Right lobe of liver (tissue), 4 donors: ENCODE measurements around the gene PGRMC2.

Experiments
- POLR2A ChIP-seq: fragments of 450-650 bp; IDR thresholded peaks from one replicate; pipeline ENCODE4 v1.6.1; 2017; ENCODE audit warnings: antibody characterized with exemption, mild to moderate bottlenecking
- TF ChIP-seq, protein P1 (sequence below), 4 donors: fragments of 200-600 bp in 3 of 4; fragments of 450-650 bp in 1 of 4; IDR thresholded peaks; one replicate each; pipeline versions ENCODE4 v1.5.1 to v1.8.0; 2016 to 2022; ENCODE audit warnings: antibody characterized with exemption in 4 of 4, mild to moderate bottlenecking in 2 of 4
- donor health status: DM: no; HTN: no; CAD: no.
- donor health status: DM: no; HTN: no; CAD: no.
- donor health status: DM: no; HTN: yes; CAD: no.

DNA sequence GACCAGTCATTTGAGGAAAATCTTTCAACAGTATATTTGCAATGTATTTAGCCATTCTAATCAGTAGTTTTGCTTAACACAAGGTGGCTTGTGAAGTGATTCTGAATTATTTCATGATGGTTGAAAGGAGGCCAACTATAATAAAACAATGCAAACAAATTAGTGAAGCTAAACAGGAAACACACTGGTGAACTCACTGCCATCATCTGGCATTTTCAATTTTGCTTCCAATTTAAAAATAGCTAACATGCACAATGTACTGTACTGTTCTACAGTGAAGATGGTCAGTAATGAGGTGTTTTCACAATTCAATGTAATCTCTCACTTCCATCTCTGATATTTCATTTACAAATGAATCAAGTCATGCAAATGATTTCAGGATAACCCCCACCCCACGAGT, 31.1 kb downstream of the PGRMC2 start:
- TF ChIP-seq, protein P1, sequence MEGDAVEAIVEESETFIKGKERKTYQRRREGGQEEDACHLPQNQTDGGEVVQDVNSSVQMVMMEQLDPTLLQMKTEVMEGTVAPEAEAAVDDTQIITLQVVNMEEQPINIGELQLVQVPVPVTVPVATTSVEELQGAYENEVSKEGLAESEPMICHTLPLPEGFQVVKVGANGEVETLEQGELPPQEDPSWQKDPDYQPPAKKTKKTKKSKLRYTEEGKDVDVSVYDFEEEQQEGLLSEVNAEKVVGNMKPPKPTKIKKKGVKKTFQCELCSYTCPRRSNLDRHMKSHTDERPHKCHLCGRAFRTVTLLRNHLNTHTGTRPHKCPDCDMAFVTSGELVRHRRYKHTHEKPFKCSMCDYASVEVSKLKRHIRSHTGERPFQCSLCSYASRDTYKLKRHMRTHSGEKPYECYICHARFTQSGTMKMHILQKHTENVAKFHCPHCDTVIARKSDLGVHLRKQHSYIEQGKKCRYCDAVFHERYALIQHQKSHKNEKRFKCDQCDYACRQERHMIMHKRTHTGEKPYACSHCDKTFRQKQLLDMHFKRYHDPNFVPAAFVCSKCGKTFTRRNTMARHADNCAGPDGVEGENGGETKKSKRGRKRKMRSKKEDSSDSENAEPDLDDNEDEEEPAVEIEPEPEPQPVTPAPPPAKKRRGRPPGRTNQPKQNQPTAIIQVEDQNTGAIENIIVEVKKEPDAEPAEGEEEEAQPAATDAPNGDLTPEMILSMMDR (IDR thresholded peaks at IDR 0.05): no peak
- no peak for TF ChIP-seq POLR2A
